ENCODE results near the gene XDH. TPM values are rescaled to one million over a fixed set of nuclear protein-coding genes. Genes with fewer than 3 reads are reported as not detected.

Gene XDH
- total RNA-seq, 1 donor from 2014 or later, result 1.3 TPM

DNA sequence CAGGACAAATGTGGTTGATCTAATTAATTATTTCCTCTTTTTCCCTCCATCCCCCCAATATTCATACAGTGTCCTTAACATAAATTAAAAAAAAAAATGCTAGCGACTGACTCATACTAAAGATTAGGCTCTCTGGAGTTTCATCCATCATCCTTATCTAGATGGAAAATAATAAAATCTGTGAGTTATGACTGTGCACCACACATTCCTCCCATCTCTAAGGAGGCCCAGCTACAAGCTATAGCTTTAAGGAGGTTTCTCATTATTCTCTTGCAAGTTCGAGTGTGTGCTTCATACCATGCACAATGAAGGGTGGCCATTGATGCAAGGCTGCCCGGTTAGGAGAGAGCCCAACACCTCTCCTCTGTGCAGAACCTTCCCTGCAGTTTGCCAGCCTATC, 77.3 kb downstream of the XDH start:
- peaks cover 2% of the 10 kb centered on the region for H3K4me1 Mint-ChIP-seq (ENCODE audit: low read depth, unreplicated experiment)
- no peaks in the 10 kb centered on the region for H3K36me3 Mint-ChIP-seq (ENCODE audit: unreplicated experiment)
- DNase-seq, result no peak
- H3K9me3 Mint-ChIP-seq (ENCODE audit: unreplicated experiment), result peaks cover 2% of the 10 kb centered on the region
- H3K4me3 Mint-ChIP-seq (ENCODE audit: unreplicated experiment), result no peak overlapping the region
- H3K27ac Mint-ChIP-seq (ENCODE audit: unreplicated experiment), result no peak overlapping the region
- H3K27me3 Mint-ChIP-seq (ENCODE audit: unreplicated experiment), result peaks cover 4% of the 10 kb centered on the region
- TF ChIP-seq CTCF (IDR thresholded peaks at IDR 0.05; ENCODE audit: partially characterized antibody, unreplicated experiment), result no peak

DNA sequence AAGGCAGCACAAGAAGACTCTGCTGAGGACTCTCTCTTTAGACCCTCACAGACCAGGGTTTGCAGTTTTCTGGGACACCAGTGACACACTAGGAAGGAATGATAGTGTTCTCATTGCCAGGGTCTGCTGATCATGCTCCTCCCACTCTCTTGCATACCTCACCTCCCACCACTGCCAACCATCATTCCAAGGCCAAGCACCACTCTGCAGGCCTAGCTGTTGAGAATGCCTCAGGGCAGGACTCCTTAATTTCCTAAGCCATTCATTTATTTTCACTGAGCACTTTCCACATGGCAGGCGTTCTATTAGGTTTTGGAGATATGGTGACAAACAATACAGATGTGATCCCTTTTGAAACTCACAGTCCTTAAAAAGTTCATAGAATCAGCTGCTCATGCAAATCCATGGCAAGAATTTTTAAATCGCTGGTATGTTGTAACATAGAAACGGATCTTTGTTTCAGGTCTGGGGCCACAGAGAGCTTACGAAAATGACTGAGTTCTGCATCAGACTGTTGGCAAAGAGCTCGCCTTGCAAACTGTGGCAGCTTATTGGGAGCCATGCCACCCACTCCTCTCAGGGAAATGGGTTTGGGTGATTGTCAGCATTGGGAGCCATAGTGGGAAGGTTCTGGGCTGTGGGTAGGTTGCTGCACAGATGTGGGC, 78.5 kb downstream of the XDH start:
- no peak overlapping the region for H3K27ac Mint-ChIP-seq (ENCODE audit: unreplicated experiment)
- H3K36me3 Mint-ChIP-seq (ENCODE audit: unreplicated experiment), result no peaks in the 10 kb centered on the region
- DNase-seq, result no peak
- H3K27me3 Mint-ChIP-seq (ENCODE audit: unreplicated experiment), result peaks cover 4% of the 10 kb centered on the region
- no peak overlapping the region for H3K4me3 Mint-ChIP-seq (ENCODE audit: unreplicated experiment)
- no peak for TF ChIP-seq CTCF (IDR thresholded peaks at IDR 0.05; ENCODE audit: partially characterized antibody, unreplicated experiment)
- H3K9me3 Mint-ChIP-seq (ENCODE audit: unreplicated experiment), result peaks cover 2% of the 10 kb centered on the region
- H3K4me1 Mint-ChIP-seq (ENCODE audit: low read depth, unreplicated experiment), result peaks cover 2% of the 10 kb centered on the region

DNA sequence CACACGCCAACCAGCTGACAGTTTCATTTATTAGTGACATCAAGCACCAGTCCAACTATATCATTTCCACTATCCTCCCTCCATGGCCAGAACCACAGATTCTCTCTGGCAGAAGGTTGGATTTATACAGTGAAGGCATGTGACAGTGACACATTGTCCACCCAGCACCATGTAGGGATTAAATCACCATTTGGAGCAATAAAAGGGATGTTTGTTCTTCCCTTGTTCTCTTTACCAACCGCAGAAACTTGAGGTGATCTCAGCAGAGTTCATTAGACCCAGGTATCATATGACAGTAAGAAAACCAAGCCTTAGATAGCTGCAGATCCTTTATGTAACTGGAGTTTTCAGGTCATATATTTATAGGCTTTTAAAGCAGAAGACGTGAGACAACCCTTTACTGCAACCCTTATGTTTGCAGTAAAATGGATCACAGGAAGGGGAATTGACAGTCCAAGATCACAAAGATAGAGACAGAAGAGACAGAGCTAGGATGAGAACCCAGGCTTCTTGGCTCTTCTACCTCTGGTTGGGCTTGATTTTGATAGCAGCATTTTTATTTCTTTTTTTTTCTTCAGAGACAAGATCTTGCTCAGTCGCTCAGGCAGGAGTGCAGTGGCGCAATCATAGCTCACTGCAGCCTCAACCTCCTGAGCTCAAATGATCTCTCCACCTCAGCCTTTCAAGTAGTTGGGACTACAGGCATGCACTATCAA, 80.1 kb downstream of the XDH start:
- no peak for DNase-seq
- no peak for TF ChIP-seq CTCF (IDR thresholded peaks at IDR 0.05; ENCODE audit: partially characterized antibody, unreplicated experiment)
- H3K4me1 Mint-ChIP-seq (ENCODE audit: low read depth, unreplicated experiment), result peaks cover 2% of the 10 kb centered on the region
- H3K27ac Mint-ChIP-seq (ENCODE audit: unreplicated experiment), result no peak overlapping the region
- no peaks in the 10 kb centered on the region for H3K36me3 Mint-ChIP-seq (ENCODE audit: unreplicated experiment)
- H3K4me3 Mint-ChIP-seq (ENCODE audit: unreplicated experiment), result no peak overlapping the region
- peaks cover 2% of the 10 kb centered on the region for H3K27me3 Mint-ChIP-seq (ENCODE audit: unreplicated experiment)
- H3K9me3 Mint-ChIP-seq (ENCODE audit: unreplicated experiment), result peaks cover 2% of the 10 kb centered on the region

DNA sequence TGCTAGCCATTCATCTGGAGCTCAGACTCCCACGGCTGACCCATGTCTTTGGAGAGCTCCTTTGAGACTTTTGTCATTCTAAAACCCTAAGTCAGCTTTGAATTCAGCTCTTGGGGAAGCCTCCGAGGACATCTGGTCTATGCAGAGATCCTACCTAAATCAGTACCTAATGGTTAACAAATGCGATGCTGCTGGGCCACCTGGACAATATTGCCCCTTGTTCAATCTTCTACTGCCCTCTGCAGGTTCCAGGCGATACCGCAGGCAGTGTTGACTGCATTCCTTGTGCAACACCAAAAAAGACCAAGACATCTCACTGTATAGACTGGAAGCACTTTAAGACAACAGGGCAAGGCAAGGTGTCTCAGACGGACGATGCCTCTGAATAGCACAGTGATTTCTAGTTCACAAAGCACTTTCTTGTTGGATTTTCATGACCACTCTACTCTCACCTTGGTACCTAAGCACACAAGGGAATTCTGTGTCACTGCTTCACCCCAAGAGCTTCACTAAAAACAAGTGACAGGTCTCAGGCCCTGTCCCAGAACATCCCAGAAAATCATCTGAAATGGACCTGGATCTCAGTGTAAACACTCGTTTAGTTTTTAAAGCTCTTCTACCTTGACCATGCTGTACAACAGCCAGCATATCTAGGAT, 80.9 kb downstream of the XDH start:
- H3K27me3 Mint-ChIP-seq (ENCODE audit: unreplicated experiment), result peaks cover 2% of the 10 kb centered on the region
- no peak overlapping the region for H3K27ac Mint-ChIP-seq (ENCODE audit: unreplicated experiment)
- peaks cover 4% of the 10 kb centered on the region for H3K4me1 Mint-ChIP-seq (ENCODE audit: low read depth, unreplicated experiment)
- no peak overlapping the region for H3K4me3 Mint-ChIP-seq (ENCODE audit: unreplicated experiment)
- peak; percentile 89 for DNase-seq
- TF ChIP-seq CTCF (IDR thresholded peaks at IDR 0.05; ENCODE audit: partially characterized antibody, unreplicated experiment), result peak; percentile 85
- H3K36me3 Mint-ChIP-seq (ENCODE audit: unreplicated experiment), result no peaks in the 10 kb centered on the region
- H3K9me3 Mint-ChIP-seq (ENCODE audit: unreplicated experiment), result peaks cover 2% of the 10 kb centered on the region

GRCh38 chr2:31333046-31333445, 81.5 kb downstream of the XDH start:
- H3K27ac Mint-ChIP-seq (ENCODE audit: unreplicated experiment), result no peak overlapping the region
- no peaks in the 10 kb centered on the region for H3K36me3 Mint-ChIP-seq (ENCODE audit: unreplicated experiment)
- H3K27me3 Mint-ChIP-seq (ENCODE audit: unreplicated experiment), result peaks cover 2% of the 10 kb centered on the region
- H3K4me3 Mint-ChIP-seq (ENCODE audit: unreplicated experiment), result no peak overlapping the region
- no peak for DNase-seq
- H3K4me1 Mint-ChIP-seq (ENCODE audit: low read depth, unreplicated experiment), result peaks cover 4% of the 10 kb centered on the region
- no peak for TF ChIP-seq CTCF (IDR thresholded peaks at IDR 0.05; ENCODE audit: partially characterized antibody, unreplicated experiment)
- peaks cover 2% of the 10 kb centered on the region for H3K9me3 Mint-ChIP-seq (ENCODE audit: unreplicated experiment)

All from glutamatergic neuron (in vitro differentiated cells).